HG03354 (cell line): ENCODE measurements around the gene DAND5.
"Not testable (repeated sequence)": the region's sequence is repeated elsewhere in the genome, so short reads cannot be mapped to it uniquely, and the experiment has no call there.

ENCODE experiments used
- ATAC-seq: cut with Tn5 transposase; IDR thresholded peaks from one replicate; pipeline ENCODE4 v1.9.1; 2021; ENCODE audit warnings: mild to moderate bottlenecking; ENCODE audit not compliant: unreplicated experiment, poor library complexity, severe bottlenecking

The DAND5 gene

DNA sequence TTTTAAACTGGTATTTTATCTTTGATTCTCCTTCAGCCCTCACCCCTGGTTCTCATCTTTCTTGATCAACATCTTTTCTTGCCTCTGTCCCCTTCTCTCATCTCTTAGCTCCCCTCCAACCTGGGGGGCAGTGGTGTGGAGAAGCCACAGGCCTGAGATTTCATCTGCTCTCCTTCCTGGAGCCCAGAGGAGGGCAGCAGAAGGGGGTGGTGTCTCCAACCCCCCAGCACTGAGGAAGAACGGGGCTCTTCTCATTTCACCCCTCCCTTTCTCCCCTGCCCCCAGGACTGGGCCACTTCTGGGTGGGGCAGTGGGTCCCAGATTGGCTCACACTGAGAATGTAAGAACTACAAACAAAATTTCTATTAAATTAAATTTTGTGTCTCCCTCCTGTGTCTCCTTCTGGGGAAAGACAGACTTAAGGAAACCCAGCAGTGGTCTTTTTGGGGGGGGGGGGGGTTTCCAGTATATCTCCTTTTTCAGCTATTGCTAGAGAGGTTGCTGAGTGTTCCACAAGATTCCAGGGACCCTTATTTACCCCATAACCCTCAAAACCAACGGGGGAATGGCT lies 25.2 kb upstream of the DAND5 start:
- no peak for ATAC-seq

DNA sequence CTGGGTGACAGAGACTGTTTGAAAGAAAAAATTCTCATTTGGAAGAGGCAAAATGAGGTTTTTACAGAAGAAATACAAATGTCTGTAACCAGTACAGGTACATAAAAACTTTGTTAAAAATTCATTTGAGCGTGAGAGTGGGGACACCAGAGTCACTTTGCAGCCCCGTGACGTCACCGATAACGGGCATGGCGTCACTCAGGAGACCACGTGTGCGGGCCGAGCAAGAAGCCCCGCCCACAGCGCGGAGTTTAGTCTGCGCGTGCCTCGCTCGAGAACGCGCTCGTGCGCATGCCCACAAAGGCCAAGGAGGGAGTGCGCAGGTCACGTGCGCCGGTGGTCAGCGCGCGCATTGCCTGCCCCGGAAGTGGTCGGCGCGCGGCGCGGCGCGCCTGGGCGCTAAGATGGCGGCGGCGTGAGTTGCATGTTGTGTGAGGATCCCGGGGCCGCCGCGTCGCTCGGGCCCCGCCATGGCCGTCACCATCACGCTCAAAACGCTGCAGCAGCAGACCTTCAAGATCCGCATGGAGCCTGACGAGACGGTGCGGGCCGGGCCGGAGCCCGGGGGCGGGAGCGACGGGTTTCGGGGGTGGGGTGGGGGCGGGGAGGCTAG lies 23.8 kb upstream of the DAND5 start, which contains the start of gene RAD23A:
Gene RAD23A (plus strand): TSS at position 384 of the 613 bp plus-strand sequence. CDS start 87 bp downstream, at position 471.
- peak; percentile 79 for ATAC-seq

DNA sequence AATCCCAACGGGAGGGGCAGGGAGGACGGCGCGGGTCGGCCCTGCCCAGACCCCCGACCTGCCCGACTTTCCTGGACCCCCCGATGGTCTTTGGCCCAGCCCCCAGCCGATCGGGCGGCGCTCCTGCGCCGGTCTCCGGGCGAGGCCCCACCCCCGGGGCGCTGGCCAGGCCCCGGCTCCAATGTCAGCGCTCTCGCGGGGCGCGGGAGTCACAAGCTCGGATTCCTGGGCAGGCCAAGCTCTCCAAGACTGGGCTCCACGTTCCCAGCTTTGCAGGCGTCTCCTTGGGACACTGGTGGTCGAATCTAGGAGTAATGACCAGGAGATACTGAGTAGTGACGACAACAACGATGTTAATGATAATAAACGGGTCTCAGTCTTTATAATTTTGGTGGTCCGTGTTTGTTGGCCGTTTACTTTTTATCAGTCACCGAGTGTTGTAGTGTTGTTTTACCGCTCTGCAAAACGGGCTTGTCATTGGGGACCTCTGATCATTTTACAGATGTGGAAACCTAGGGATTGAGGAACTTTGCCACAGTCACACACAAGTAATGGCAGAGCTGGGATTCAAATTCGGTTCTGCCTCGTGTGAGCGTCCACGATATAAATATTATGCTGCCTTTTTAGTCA lies 23.2 kb upstream of the DAND5 start:
- ATAC-seq, result peak; percentile 44

- ATAC-seq, result no peak
Measured at GRCh38 chr19:12946731-12947496, 22.5 kb upstream of the DAND5 start.

DNA sequence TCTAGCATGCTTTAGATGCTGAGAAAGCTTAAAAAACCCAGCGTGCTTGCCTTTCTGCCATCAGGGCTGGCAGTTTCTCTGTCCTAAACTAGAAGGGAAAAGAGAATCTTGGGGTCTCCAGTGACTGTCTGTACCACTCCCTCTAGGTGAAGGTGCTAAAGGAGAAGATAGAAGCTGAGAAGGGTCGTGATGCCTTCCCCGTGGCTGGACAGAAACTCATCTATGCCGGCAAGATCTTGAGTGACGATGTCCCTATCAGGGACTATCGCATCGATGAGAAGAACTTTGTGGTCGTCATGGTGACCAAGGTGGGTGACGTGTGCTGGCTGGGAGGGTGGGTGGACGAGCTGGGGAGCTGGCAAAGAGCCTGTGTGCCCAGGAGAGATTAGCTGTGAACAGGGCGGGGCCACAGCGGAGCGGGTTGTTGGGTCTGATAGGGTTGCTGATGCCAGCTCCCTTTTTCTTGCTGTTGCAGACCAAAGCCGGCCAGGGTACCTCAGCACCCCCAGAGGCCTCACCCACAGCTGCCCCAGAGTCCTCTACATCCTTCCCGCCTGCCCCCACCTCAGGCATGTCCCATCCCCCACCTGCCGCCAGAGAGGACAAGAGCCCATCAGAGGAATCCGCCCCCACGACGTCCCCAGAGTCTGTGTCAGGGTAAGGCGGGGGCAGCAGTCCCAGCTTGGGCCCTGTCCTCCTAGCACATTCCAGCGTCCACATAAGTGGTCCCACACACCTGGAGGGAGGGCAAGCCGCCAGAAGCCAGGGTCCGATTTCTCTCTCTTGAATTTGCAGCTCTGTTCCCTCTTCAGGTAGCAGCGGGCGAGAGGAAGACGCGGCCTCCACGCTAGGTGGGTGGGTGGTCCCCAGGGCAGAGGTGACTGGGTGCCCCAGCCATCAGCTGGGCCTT lies 21.4 kb upstream of the DAND5 start:
- no peak for ATAC-seq

DNA sequence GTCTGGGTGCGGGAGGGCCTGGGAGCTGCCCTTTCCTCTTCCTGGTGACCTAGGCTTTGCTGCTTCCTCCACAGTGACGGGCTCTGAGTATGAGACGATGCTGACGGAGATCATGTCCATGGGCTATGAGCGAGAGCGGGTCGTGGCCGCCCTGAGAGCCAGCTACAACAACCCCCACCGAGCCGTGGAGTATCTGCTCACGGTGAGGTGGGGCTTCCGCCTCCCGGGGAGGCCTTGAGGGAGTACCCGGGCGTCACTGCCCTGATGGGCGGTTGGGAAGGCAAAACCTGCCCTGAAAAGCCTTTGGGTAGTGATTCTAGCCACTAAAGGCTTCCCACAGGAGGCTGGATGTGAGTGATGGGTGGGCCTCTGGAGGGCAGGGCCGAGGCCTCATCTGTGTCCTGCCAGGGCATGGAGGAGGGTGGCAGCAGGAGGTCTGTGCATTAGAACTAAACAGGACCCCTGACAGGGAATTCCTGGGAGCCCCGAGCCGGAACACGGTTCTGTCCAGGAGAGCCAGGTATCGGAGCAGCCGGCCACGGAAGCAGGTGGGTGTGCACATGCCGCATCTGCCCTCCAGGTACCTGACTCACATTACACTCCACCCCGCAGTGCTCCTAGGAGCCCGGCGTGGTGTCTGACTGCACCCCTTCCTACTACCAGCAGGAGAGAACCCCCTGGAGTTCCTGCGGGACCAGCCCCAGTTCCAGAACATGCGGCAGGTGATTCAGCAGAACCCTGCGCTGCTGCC lies 20.6 kb upstream of the DAND5 start:
- no peak for ATAC-seq

DNA sequence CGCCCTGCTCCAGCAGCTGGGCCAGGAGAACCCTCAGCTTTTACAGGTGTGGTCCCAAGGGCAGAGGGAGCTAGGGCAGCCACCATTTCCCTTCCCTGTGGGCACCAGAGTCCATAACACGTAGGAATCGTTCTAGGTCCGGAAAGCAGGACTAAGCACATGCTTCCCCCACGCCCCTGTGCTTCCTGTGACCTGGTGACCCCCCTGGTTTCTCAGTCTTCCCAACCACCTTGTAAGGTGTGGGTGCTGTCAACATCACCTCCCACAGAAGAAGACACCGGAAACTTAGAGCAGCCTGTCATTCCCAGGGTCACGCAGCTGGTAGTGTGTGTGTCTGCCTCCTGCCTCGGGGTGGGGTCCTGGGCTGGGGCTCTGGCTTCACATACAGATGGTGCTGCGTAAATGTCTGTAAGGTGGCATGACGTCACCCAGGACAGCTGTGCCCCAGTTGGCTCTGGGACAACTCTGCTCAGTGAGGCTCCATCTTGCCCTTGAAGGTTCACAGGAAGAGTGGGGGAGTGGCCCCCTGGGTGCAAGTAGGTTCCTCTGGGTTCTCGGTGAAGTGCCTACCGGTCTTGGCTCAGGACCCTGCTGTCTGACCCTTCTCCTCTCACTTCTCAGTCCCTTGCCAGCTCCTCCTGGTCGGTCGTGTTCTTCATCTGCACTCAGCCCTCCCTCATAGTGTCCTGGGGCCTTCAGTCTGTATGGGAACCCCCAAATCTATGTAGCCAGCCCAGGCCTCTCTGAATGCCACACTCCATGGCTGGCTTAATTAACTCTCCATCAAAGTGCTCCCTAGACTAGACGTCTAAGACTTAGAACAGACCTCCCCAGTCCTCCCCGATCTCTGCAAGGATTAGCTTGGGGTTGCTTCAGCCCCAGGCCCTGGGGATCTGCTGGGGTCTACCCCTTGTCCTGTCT lies 19.8 kb upstream of the DAND5 start:
- no peak for ATAC-seq

DNA sequence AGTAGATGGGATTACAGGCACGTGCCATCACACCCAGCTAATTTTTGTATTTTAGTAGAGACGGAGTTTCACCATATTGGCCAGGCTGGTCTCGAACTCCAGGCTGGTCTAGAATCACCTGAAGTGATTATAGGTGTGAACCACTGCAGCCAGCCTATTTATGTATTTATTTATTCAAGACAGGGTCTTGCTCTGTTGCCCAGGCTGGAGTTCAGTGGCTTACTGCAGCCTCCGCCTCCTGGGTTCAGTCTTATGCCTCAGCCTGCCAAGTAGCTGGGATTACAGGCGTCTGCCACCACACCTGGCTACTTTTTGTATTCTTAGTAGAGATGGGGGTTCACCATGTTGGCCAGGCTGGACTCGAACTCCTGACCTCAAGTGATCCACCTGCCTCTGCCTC lies 17.3 kb upstream of the DAND5 start:
- not testable (repeated sequence) for ATAC-seq

DNA sequence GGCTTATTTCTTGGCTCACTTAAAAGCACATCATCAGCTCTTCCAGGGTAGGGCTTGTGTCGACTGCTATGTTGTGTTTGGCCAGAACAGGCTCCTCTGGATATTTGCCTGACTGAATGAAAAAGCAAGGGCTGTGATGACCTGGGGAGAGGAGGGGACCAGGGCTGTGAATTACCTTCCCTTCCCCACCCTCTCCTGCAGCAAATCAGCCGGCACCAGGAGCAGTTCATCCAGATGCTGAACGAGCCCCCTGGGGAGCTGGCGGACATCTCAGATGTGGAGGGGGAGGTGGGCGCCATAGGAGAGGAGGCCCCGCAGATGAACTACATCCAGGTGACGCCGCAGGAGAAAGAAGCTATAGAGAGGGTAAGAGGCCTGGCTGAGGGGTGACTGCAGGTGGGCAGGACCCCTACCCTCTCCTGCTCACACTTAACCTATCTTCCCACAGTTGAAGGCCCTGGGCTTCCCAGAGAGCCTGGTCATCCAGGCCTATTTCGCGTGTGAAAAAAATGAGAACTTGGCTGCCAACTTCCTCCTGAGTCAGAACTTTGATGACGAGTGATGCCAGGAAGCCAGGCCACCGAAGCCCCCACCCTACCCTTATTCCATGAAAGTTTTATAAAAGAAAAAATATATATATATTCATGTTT lies 16.8 kb upstream of the DAND5 start:
- ATAC-seq, result no peak

- ATAC-seq, result no peak
Measured at GRCh38 chr19:12953138-12953798, 16.1 kb upstream of the DAND5 start.

DNA sequence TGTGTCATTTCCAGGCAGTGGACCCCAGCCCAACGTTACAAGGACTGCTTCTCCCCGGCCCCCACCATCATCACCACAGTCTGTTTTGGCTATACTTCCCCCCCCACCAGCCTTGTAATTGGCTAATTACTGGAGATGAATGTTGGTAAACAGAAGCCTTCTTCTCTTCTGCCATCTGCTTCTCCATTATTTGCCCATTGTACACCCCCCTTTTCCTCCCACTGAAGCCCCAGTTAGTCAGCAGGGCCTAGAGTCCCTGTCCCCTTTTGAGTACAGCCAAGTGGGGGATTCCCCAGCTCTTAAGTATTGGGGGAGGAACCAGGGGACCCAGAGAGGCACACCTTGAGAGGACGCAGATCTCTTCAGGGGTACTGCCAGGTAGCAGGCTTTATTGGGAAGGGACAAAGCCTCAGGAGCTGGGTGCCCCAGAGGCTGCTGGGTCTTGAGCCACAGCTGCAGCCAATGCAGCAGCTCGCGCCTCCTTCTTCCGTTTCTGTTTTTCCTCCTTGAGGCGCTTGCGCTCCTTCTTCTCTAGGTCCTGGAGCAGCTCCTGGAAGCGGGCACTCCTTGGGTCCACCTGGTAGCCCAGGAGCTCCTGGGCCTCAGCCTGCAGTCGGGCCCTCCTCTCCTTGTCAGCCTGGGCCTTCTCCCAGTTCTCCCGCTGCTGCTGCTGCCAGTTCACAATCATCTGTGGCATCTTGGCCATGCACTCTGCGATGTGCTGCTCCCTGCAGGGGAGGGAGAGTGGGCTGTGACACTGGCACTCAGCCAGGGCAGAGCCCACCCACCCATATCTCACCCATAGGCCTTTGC lies 15.4 kb upstream of the DAND5 start:
- no peak for ATAC-seq

DNA sequence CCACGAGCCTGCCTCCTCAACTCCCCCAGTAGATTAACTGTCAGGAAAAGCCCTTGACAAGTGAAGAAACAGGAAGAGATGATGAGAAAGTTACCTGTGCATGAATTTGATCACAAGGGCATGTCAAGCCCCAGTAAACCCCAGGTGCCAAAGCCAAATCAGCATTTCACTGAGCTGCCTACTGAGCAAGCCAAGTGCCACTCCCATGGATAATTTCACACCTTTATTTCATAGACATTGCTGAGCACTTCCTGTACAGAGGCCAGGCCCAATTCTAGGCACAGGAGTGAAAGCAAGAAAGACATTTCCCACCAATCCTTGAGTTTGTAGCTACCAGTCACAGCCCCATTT lies 14.8 kb upstream of the DAND5 start:
- no peak for ATAC-seq

GRCh38 chr19:12955575-12955974 lies 13.8 kb upstream of the DAND5 start:
- ATAC-seq, result not testable (repeated sequence)

GRCh38 chr19:12955996-12956395 lies 13.4 kb upstream of the DAND5 start:
- no peak for ATAC-seq

DNA sequence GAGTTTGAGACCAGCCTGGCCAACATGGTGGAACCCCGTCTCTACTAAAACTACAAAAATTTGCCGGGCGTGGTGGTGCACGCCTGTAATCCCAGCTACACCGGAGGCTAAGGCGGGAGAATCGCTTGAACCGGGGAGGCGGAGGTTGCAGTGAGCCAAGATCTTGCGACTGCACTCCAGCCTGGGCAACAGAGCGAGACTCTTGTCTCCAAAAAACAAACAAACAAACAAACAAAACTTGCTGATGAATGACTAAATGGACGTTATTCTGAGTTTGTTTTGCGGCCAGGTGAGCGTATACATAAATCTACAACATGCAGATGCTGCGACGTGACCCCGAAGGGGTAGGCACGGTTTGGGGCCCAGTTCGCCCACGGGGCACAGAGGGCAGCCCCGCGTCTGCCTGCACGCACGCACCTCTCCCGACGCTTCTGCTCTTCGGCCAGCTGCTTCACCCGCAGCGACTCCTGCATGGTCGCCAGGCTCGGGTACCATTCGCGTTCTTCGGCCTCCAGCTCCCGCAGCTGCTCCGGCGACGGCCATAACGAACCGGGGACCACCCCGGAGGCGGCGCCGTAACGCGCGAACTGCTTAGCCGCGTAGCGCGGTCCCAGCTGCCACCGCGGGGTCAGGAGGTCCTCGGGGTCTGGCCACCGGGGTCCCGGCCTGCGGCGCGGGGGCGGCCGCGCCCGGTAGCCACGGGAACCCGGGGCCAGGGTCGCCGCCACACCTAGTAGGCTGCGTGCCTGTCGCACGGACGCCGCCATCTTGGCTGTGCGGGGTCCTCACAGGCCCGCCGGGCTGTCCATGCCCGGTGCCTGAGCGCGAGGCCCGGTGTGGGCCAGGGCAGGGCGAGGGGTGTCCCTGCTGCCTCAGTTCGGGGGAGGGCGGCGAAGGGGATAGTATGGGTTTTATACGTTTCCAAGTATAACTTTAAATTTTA lies 12.7 kb upstream of the DAND5 start, which contains the start of gene GADD45GIP1:
Gene GADD45GIP1 (minus strand): TSS at position 778 of the 943 bp plus-strand sequence. CDS start 11 bp downstream, at position 767.
- ATAC-seq, result peak; percentile 78
